GM23248 (cell line): ENCODE data around the gene NDUFA11.

Experiments
- EZH2 ChIP-seq: fragments of 200-600 bp; sonication (generic); IDR thresholded peaks from 2 replicates; pipeline ENCODE4 v1.6.1; 2018; ENCODE audit warnings: antibody characterized with exemption, mild to moderate bottlenecking; ENCODE audit not compliant: insufficient read depth, poor library complexity, severe bottlenecking
- EZH2phosphoT487 ChIP-seq: fragments of 200-600 bp; sonication (generic); IDR thresholded peaks from 2 replicates; pipeline ENCODE4 v1.6.1; 2018; ENCODE audit warnings: antibody characterized with exemption, moderate library complexity, mild to moderate bottlenecking, low read depth; ENCODE audit not compliant: insufficient read depth

DNA sequence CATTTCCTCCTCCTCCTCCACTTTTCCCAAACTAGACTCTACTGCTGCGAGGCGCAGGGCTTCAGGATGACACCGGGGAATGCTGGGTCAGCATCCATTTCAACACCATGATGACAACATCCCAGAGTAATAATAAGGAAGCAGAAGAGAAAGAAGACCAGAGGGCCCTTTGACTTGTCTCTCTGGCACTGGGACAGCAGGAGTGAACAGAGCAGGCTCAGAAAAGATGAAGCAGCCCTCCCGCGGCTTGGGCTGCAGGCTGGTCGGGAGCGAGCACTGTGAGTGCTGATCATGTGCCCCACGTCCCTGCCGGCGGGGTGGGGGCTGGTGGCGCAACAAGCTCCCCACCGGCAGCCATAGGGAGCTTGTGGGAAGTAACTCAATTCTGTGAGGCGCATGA, 43.8 kb upstream of the NDUFA11 start:
- TF ChIP-seq EZH2 (no peak), EZH2phosphoT487 (no peak)
